A549 (cell line): Measurements from ENCODE around the gene IFI44L. TPM values are rescaled to one million over a fixed set of nuclear protein-coding genes. Genes with fewer than 3 reads are reported as not detected.

ENCODE experiments used
- ATAC-seq, 2 experiments: fragments of 200-7000 bp in 1 of 2; fragments of >200 bp in 1 of 2; cut with Nextera tagmentation in 1 of 2; cut with Tn5 transposase in 1 of 2; 3 replicates each; pipeline versions ENCODE4 v1.8.0 to v1.9.1; 2018 to 2020; ENCODE audit warnings: mild to moderate bottlenecking in 1 of 2, moderate library complexity in 1 of 2
- CTCF ChIA-PET: fragments of 300-600 bp; sonication (Branson Sonifier 250); formaldehyde crosslinking; extraction: SDS; loops from one replicate; lab custom pipeline; 2021; ENCODE audit warnings: antibody characterized with exemption, inconsistent platforms; lab: Yijun Ruan, JAX
- POLR2A ChIA-PET: fragments of 350-600 bp; formaldehyde crosslinking; extraction: SDS; loops from one replicate; lab custom pipeline; 2021; ENCODE audit warnings: antibody characterized with exemption, inconsistent platforms; lab: Yijun Ruan, JAX
- DNase-seq, 2 experiments: peaks; one replicate each; pipeline versions ENCODE4 v3.0.0 to v3.0.0-alpha.2; 2011 to 2016; ENCODE audit warnings: low read depth in 1 of 2, low spot score in 1 of 2
- FAIRE-seq: peaks from 2 replicates; lab custom pipeline; 2011; peaks lifted over from hg19 to GRCh38; lab: Jason Lieb, UNC
- H3K27ac ChIP-seq, 2 experiments: fragments of >200 bp; sonication (Bioruptor Twin); formaldehyde crosslinking; 3 replicates each; pipeline ENCODE4 v1.5.1; 2016 to 2017
- H3K4me1 ChIP-seq: fragments of >200 bp; sonication (Bioruptor Twin); formaldehyde crosslinking; 3 replicates; pipeline ENCODE4 v1.6.1; 2016
- H3K4me2 ChIP-seq: fragments of >200 bp; sonication (Bioruptor Twin); formaldehyde crosslinking; 3 replicates; pipeline ENCODE4 v1.6.1; 2016
- H3K4me3 ChIP-seq: fragments of >200 bp; sonication (Bioruptor Twin); formaldehyde crosslinking; 3 replicates; pipeline ENCODE4 v1.5.1; 2016
- H3K9me3 ChIP-seq: fragments of >200 bp; sonication (Bioruptor Twin); formaldehyde crosslinking; 3 replicates; pipeline ENCODE4 v1.6.1; 2016
- BCL3 ChIP-seq: fragments of >200 bp; sonication (Bioruptor Twin); formaldehyde crosslinking; IDR thresholded peaks from 3 replicates; pipeline ENCODE4 v1.6.1; 2016
- CEBPB ChIP-seq, 2 experiments: fragments of >200 bp in 1 of 2; sonication (Bioruptor Twin) in 1 of 2; formaldehyde crosslinking in 1 of 2; IDR thresholded peaks; 2 replicates each; pipeline ENCODE4 v1.6.1; 2012 to 2016
- CHD2 ChIP-seq: fragments of 150-350 bp; IDR thresholded peaks from 2 replicates; pipeline ENCODE4 v1.6.1; 2014; ENCODE audit warnings: low read length; ENCODE audit not compliant: partially characterized antibody
- CHD4 ChIP-seq: fragments of 200-600 bp; sonication (generic); IDR thresholded peaks from 2 replicates; pipeline ENCODE4 v1.6.1; 2016; ENCODE audit warnings: antibody characterized with exemption, mild to moderate bottlenecking, borderline replicate concordance
- E2F6 ChIP-seq: IDR thresholded peaks from 2 replicates; pipeline ENCODE4 v1.6.1; 2012; ENCODE audit warnings: low read depth, borderline replicate concordance
- EP300 ChIP-seq, 2 experiments: fragments of >200 bp; sonication (Bioruptor Twin); formaldehyde crosslinking; IDR thresholded peaks; 2 replicates in 1 of 2; 3 replicates in 1 of 2; pipeline ENCODE4 v1.6.1; 2016 to 2017
- FOSL2 ChIP-seq, 2 experiments: fragments of 450-650 bp in 1 of 2; fragments of >200 bp in 1 of 2; sonication (Bioruptor Twin) in 1 of 2; formaldehyde crosslinking; IDR thresholded peaks; 2 replicates each; pipeline versions ENCODE4 v1.5.0 to v1.6.1; 2016 to 2020; ENCODE audit warnings: mild to moderate bottlenecking in 1 of 2, moderate library complexity in 1 of 2
- GATA3 ChIP-seq: IDR thresholded peaks from 2 replicates; pipeline ENCODE4 v1.6.1; 2012; ENCODE audit warnings: borderline replicate concordance
- HEYL ChIP-seq: fragments of 250-450 bp; sonication (Bioruptor Pico); IDR thresholded peaks from 2 replicates; pipeline ENCODE4 v1.8.0; 2021; ENCODE audit warnings: mild to moderate bottlenecking, moderate library complexity
- HMGXB4 ChIP-seq: fragments of 250-450 bp; sonication (Bioruptor Pico); IDR thresholded peaks from 2 replicates; pipeline ENCODE4 v1.5.0; 2021; ENCODE audit warnings: mild to moderate bottlenecking, moderate library complexity, borderline replicate concordance
- JUN ChIP-seq, 2 experiments: fragments of >200 bp; sonication (Bioruptor Twin); formaldehyde crosslinking; IDR thresholded peaks; 2 replicates in 1 of 2; 3 replicates in 1 of 2; pipeline ENCODE4 v1.6.1; 2016 to 2017
- KDM1A ChIP-seq: fragments of 200-600 bp; sonication (generic); IDR thresholded peaks from 2 replicates; pipeline ENCODE4 v1.6.1; 2016; ENCODE audit warnings: low read depth, mild to moderate bottlenecking
- KDM5A ChIP-seq: fragments of 200-600 bp; sonication (generic); IDR thresholded peaks from 2 replicates; pipeline ENCODE4 v1.6.1; 2016; ENCODE audit warnings: antibody characterized with exemption, mild to moderate bottlenecking
- MAFK ChIP-seq: fragments of 450-650 bp; IDR thresholded peaks from 2 replicates; pipeline ENCODE4 v1.6.1; 2014; ENCODE audit not compliant: partially characterized antibody
- MYC ChIP-seq: IDR thresholded peaks from 2 replicates; pipeline ENCODE4 v1.6.1; 2012; ENCODE audit warnings: mild to moderate bottlenecking, inconsistent platforms, low read length, improper control_type of control experiment, borderline replicate concordance
- PBX3 ChIP-seq: IDR thresholded peaks from 2 replicates; pipeline ENCODE4 v1.6.1; 2012
- PHF8 ChIP-seq: fragments of 200-600 bp; sonication (generic); IDR thresholded peaks from 2 replicates; pipeline ENCODE4 v1.6.1; 2016; ENCODE audit warnings: low read depth, mild to moderate bottlenecking, antibody characterized with exemption, moderate library complexity, borderline replicate concordance
- RFX5 ChIP-seq: fragments of 450-650 bp; IDR thresholded peaks from 2 replicates; pipeline ENCODE4 v1.7.1; 2014; ENCODE audit warnings: antibody characterized with exemption, mild to moderate bottlenecking, moderate library complexity
- RNF2 ChIP-seq: fragments of 200-600 bp; sonication (generic); IDR thresholded peaks from 2 replicates; pipeline ENCODE4 v1.6.1; 2016; ENCODE audit warnings: low read depth, mild to moderate bottlenecking, antibody characterized with exemption, moderate library complexity, borderline replicate concordance
- TP53 ChIP-seq: fragments of 250-450 bp; sonication (Bioruptor Pico); IDR thresholded peaks from 2 replicates; pipeline ENCODE4 v1.5.0; 2021; ENCODE audit warnings: mild to moderate bottlenecking, moderate library complexity
- USF2 ChIP-seq: fragments of 450-650 bp; IDR thresholded peaks from 2 replicates; pipeline ENCODE4 v1.6.1; 2014; ENCODE audit warnings: antibody characterized with exemption
- WGBS: methylation state at CpG from one replicate; pipeline ENCODE4 v1.1.6; 2017; ENCODE audit errors: missing lambda C conversion rate; 5-methylcytosine and 5-hydroxymethylcytosine counted together
- polyA plus RNA-seq, 4 experiments: library from polyadenylated mRNA; depleted of rRNA in 3 of 4; stranded (reverse); fragments of >200 nt; fragmentation: RNase III in 1 of 4; extraction: RNeasy Plus Mini Kit Qiagen cat#74134 plus additional on column Dnase treatment in 1 of 4; gene quantifications; 2 replicates in 3 of 4; 3 replicates in 1 of 4; pipeline ENCODE4 v1.2.3, GENCODE V29; 2011 to 2017

Gene IFI44L
- polyA plus RNA-seq, 2 of the 4 experiments (the other 2 are of a cell fraction) = 0.05 TPM; not detected in 1

- H3K4me1 ChIP-seq = no peaks in the 10 kb centered on the region
- WGBS = 28% methylated on average over 4 of the region's 4 CpGs
- FAIRE-seq = no peak
- POLR2A ChIA-PET = no interaction called here
- no peak for DNase-seq
- CTCF ChIA-PET = no interaction called here
- no peak for TF ChIP-seq E2F6
- TF ChIP-seq JUN (IDR thresholded peaks at IDR 0.05) = no peak
- no peak for TF ChIP-seq CHD4
- no peak for TF ChIP-seq KDM5A
- TF ChIP-seq TP53 (CRISPR knock-in tag) = no peak
- no peak for TF ChIP-seq CHD2
- no peak for TF ChIP-seq MAFK
- TF ChIP-seq KDM1A = no peak
- no peak for TF ChIP-seq GATA3
- no peak for TF ChIP-seq EP300 (IDR thresholded peaks at IDR 0.05)
- TF ChIP-seq MYC = no peak
- TF ChIP-seq RNF2 = no peak
- TF ChIP-seq CEBPB (IDR thresholded peaks at IDR 0.05) = no peak
- no peak for TF ChIP-seq FOSL2 (IDR thresholded peaks at IDR 0.05)
- no peak for TF ChIP-seq FOSL2 (CRISPR knock-in tag; IDR thresholded peaks at IDR 0.05)
- no peak for TF ChIP-seq PBX3
- TF ChIP-seq HEYL = no peak
- no peak for TF ChIP-seq BCL3
- no peak for TF ChIP-seq PHF8
- H3K9me3 ChIP-seq = no peaks in the 10 kb centered on the region
- ATAC-seq = no peak
- no peak overlapping the region for H3K4me2 ChIP-seq
- no peak overlapping the region for H3K27ac ChIP-seq
- no peak overlapping the region for H3K4me3 ChIP-seq
These were observed 21.0 kb upstream of the IFI44L start for GRCh38 chr1:78599294-78599693.

GRCh38 chr1:78601068-78601467 is 19.2 kb upstream of the IFI44L start:
- Histone ChIP-seq H3K4me2 (no peak overlapping the region), H3K4me3 (no peak overlapping the region), H3K27ac (no peak overlapping the region), H3K9me3 (no peaks in the 10 kb centered on the region), H3K4me1 (no peaks in the 10 kb centered on the region)
- DNase-seq = no peak
- TF ChIP-seq USF2 (no peak), JUN (IDR thresholded peaks at IDR 0.05) (no peak), TP53 (CRISPR knock-in tag) (no peak), RFX5 (no peak), HMGXB4 (CRISPR knock-in tag) (no peak)
- no peak for FAIRE-seq
- ChIA-PET CTCF (interaction anchor here (1.0 kb wide), 1 partner anchor 456 kb away, joined by 5 read pairs; no protein-coding TSS in a partner anchor), POLR2A (no interaction called here)
- no peak for ATAC-seq
- 0% methylated on average over 1 of the region's 1 CpG for WGBS
